CD8-positive, alpha-beta memory T cell (primary cell): Measurements from ENCODE around the gene PKN3. TPM values are rescaled to one million over a fixed set of nuclear protein-coding genes. Genes with fewer than 3 reads are reported as not detected.

Experiments
- CTCF ChIA-PET: fragments of 350-600 bp; sonication (Branson Sonifier 250); formaldehyde crosslinking; loops from one replicate; lab custom pipeline; 2021; ENCODE audit warnings: antibody characterized with exemption; lab: Charles Lee
- POLR2A ChIA-PET: fragments of 350-600 bp; sonication (Branson Sonifier 250); formaldehyde crosslinking; loops from one replicate; lab custom pipeline; 2021; ENCODE audit warnings: antibody characterized with exemption; lab: Charles Lee
- DNase-seq, 5 donors: peaks; one replicate each; pipeline versions ENCODE4 v3.0.0 to v3.0.0-alpha.2; 2020 to 2022; ENCODE audit warnings: mixed read lengths in 1 of 5
- H3K27ac ChIP-seq: one replicate; pipeline ENCODE4 v1.7.0; 2013; ENCODE audit warnings: low read depth, mild to moderate bottlenecking, low read length, moderate library complexity
- H3K27me3 ChIP-seq: 2 replicates; pipeline ENCODE4 v1.7.0; 2013; ENCODE audit warnings: low read length, mild to moderate bottlenecking; ENCODE audit not compliant: insufficient read depth, poor library complexity, severe bottlenecking
- H3K36me3 ChIP-seq: 2 replicates; pipeline ENCODE4 v1.7.0; 2013; ENCODE audit warnings: mild to moderate bottlenecking, low read length, moderate library complexity; ENCODE audit not compliant: insufficient read depth
- H3K4me1 ChIP-seq: 2 replicates; pipeline ENCODE4 v1.7.0; 2013; ENCODE audit warnings: mild to moderate bottlenecking, low read length, moderate library complexity; ENCODE audit not compliant: insufficient read depth
- H3K4me3 ChIP-seq: 2 replicates; pipeline ENCODE4 v1.7.0; 2013; ENCODE audit warnings: mild to moderate bottlenecking, low read length
- H3K9me3 ChIP-seq: 2 replicates; pipeline ENCODE4 v1.7.0; 2013; ENCODE audit warnings: mild to moderate bottlenecking, low read length
- H3K27ac Mint-ChIP-seq, 8 donors: one replicate each; pipeline ENCODE4 v1.8.0; 2020 to 2021; ENCODE audit warnings: mixed read lengths in 8 of 8, mild to moderate bottlenecking in 6 of 8, inconsistent platforms in 3 of 8, moderate library complexity in 3 of 8
- H3K27me3 Mint-ChIP-seq, 2 donors: one replicate each; pipeline ENCODE4 v1.8.0; 2020 to 2021; ENCODE audit warnings: mixed read lengths in 2 of 2, mild to moderate bottlenecking in 1 of 2, moderate library complexity in 1 of 2
- H3K36me3 Mint-ChIP-seq, 3 donors: one replicate each; pipeline ENCODE4 v1.8.0; 2020 to 2021; ENCODE audit warnings: mixed read lengths in 3 of 3, inconsistent platforms in 1 of 3, mild to moderate bottlenecking in 1 of 3
- H3K4me1 Mint-ChIP-seq, 3 donors: one replicate each; pipeline ENCODE4 v1.8.0; 2020 to 2021; ENCODE audit warnings: mixed read lengths in 3 of 3, inconsistent platforms in 1 of 3, mild to moderate bottlenecking in 1 of 3
- H3K4me3 Mint-ChIP-seq, 7 donors: one replicate each; pipeline ENCODE4 v1.8.0; 2020 to 2021; ENCODE audit warnings: mixed read lengths in 7 of 7, mild to moderate bottlenecking in 6 of 7, moderate library complexity in 4 of 7, inconsistent platforms in 2 of 7
- H3K9me3 Mint-ChIP-seq, 5 donors: one replicate each; pipeline ENCODE4 v1.8.0; 2020 to 2022; ENCODE audit warnings: mixed read lengths in 5 of 5, mild to moderate bottlenecking in 3 of 5, moderate library complexity in 2 of 5, inconsistent platforms in 1 of 5
- polyA plus RNA-seq: library from polyadenylated mRNA; unstranded; fragments of 300-500 nt; fragmentation: Illumina TruSeq; gene quantifications from one replicate; pipeline ENCODE4 v1.2.3, GENCODE V29; 2021
- total RNA-seq, 2 experiments: library from RNA; stranded (reverse); gene quantifications; one replicate each; pipeline ENCODE4 v1.2.3, GENCODE V29; 2021

The PKN3 gene
- total and polyA plus RNA-seq, 3 experiments from 2014 or later: 1.4 to 7.9 (median 7.5) TPM

DNA sequence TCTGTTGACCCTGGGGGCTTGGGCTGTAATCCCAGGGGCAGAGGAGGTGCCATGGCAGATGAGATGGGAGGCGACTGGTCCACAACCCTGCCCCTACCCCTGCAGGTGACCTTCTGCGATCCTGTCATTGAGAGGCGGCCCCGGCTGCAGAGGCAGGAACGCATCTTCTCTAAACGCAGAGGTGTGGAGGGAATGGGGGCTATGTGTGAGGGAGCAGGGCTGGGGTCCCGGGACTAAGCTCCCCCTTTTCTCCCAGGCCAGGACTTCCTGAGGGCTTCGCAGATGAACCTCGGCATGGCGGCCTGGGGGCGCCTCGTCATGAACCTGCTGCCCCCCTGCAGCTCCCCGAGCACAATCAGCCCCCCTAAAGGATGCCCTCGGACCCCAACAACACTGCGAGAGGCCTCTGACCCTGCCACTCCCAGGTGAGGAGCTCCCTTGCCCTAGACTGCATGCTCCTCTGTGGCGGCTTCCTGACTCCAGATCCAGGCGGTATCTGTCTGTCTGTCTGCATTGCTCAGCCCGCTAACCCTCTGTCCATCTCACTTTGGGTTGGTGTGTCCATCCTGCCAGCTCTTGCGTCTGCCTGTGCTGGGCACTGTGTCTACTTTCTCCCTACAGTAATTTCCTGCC lies 11.8 kb downstream of the PKN3 start:
- H3K4me1 ChIP-seq: no peaks in the 10 kb centered on the region
- H3K9me3 ChIP-seq: no peaks in the 10 kb centered on the region
- no peaks in the 10 kb centered on the region for H3K9me3 Mint-ChIP-seq
- no peaks in the 10 kb centered on the region for H3K27me3 ChIP-seq
- H3K27me3 Mint-ChIP-seq: no peaks in the 10 kb centered on the region
- peak in 1 of 5 donors; percentile 36 for DNase-seq
- no peak overlapping the region for H3K4me3 ChIP-seq
- POLR2A ChIA-PET: no interaction called here
- H3K36me3 ChIP-seq: no peaks in the 10 kb centered on the region
- no peak overlapping the region for H3K4me3 Mint-ChIP-seq
- H3K4me1 Mint-ChIP-seq: no peaks in the 10 kb centered on the region
- no peak overlapping the region for H3K27ac ChIP-seq
- peaks cover 0 to 2% (median 0%) of the 10 kb centered on the region in 3 donors for H3K36me3 Mint-ChIP-seq
- H3K27ac Mint-ChIP-seq: no peak overlapping the region
- CTCF ChIA-PET: interaction anchor here (0.8 to 2.0 kb wide), 1 partner anchor 12 kb away, joined by 3 to 7 read pairs; the partner anchor contains the start of gene PKN3

DNA sequence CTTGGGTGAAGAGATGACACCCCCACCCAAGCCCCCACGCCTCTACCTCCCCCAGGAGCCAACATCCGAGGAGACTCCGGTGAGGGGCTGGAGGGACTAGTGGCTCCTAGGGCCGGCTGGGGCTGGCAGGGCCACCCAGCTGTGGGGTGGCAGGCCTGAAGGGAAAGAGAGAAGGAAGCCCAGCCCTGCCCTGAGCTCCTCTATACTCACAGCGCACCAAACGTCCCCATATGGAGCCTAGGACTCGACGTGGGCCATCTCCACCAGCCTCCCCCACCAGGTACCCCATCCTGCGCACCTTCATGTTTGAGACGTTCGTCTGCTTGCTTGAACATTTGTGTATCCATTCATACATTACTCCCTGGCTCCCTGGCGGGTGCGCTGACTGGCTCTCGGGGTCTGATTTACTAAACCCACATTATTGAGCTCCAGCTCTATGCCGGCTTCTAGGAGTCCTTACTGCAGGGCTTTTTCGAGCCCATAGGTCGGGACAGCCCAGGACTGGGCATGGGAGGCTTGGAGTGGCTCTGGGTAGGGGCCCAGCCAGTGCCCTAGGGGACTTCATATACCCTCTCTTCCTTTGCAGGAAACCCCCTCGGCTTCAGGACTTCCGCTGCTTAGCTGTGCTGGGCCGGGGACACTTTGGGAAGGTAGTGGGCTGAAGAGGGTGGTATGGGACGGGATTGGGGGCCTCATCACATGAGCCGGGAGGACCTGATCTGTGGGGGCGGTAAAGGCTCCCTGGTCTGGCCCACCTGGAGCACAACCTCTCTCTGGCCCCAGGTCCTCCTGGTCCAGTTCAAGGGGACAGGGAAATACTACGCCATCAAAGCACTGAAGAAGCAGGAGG lies 12.5 kb downstream of the PKN3 start:
- H3K27ac Mint-ChIP-seq: no peak overlapping the region
- H3K9me3 Mint-ChIP-seq: no peaks in the 10 kb centered on the region
- Histone ChIP-seq H3K4me1 (no peaks in the 10 kb centered on the region), H3K4me3 (no peak overlapping the region), H3K9me3 (no peaks in the 10 kb centered on the region), H3K27me3 (no peaks in the 10 kb centered on the region), H3K27ac (no peak overlapping the region), H3K36me3 (no peaks in the 10 kb centered on the region)
- DNase-seq: peak in 1 of 5 donors; percentile 42
- no peaks in the 10 kb centered on the region for H3K4me1 Mint-ChIP-seq
- peaks cover 0 to 2% (median 2%) of the 10 kb centered on the region in 3 donors for H3K36me3 Mint-ChIP-seq
- ChIA-PET CTCF (interaction anchor here (0.8 kb wide), 1 partner anchor 13 kb away, joined by 3 read pairs; the partner anchor contains the start of gene PKN3), POLR2A (no interaction called here)
- H3K27me3 Mint-ChIP-seq: no peaks in the 10 kb centered on the region
- no peak overlapping the region for H3K4me3 Mint-ChIP-seq

DNA sequence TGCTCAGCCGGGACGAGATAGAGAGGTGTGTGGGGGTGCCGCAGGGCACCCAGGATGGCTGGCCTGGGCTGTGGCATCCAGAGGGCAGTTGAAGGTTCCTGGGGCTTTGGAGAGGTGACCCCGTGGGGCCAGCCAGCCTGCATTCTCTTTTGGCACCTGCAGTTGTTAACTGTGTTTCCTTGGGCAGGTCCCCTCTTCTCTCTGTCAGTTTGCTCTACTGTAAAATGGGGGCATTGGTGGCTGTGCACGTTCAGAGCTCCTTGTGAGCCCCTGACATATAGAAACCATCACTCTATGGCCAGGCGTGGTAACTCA lies 13.1 kb downstream of the PKN3 start:
- no peaks in the 10 kb centered on the region for H3K27me3 ChIP-seq
- ChIA-PET POLR2A (no interaction called here), CTCF (no interaction called here)
- Mint-ChIP-seq H3K4me1 (no peaks in the 10 kb centered on the region), H3K27me3 (no peaks in the 10 kb centered on the region), H3K27ac (no peak overlapping the region), H3K4me3 (no peak overlapping the region), H3K9me3 (no peaks in the 10 kb centered on the region), H3K36me3 (peaks cover 0 to 6% (median 2%) of the 10 kb centered on the region in 3 donors)
- H3K4me1 ChIP-seq: no peaks in the 10 kb centered on the region
- no peak for DNase-seq
- no peaks in the 10 kb centered on the region for H3K9me3 ChIP-seq
- no peak overlapping the region for H3K27ac ChIP-seq
- H3K4me3 ChIP-seq: no peak overlapping the region
- H3K36me3 ChIP-seq: no peaks in the 10 kb centered on the region

DNA sequence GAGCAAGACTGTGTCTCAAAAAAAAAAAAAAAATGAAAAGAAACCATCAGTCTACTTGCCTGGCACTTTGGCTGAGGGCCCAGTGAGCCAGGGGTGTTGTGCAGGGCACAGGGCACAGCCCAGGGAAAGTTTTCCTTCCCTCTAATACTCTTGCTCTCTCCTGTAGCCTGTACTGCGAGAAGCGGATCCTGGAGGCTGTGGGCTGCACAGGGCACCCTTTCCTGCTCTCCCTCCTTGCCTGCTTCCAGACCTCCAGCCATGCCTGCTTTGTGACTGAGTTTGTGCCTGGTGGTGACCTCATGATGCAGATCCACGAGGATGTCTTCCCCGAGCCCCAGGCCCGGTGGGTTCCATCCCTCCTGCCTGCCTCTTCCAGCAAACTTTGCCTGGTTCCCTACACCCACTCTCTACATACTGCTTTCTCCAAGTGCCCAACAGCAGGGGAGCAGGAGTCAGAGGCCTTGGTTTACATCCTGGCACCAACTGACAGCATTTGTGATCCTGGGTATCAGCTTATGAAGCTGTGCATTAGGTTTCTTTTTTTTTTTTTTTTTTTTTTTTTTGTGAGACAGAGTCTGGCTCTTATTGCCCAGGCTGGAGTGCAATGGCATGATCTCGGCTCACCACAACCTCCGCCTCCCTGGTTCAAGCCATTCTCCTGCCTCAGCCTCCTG lies 14.4 kb downstream of the PKN3 start:
- ChIA-PET POLR2A (interaction anchor here (0.6 to 0.7 kb wide), 2 partner anchors 28 to 372 kb away, joined by 3 to 4 read pairs; partner anchors contain the start of gene SET), CTCF (interaction anchor here (2.0 kb wide), 1 partner anchor 14 kb away, joined by 6 read pairs; the partner anchor contains the start of gene PKN3)
- no peaks in the 10 kb centered on the region for H3K36me3 ChIP-seq
- no peaks in the 10 kb centered on the region for H3K9me3 ChIP-seq
- no peaks in the 10 kb centered on the region for H3K27me3 ChIP-seq
- Mint-ChIP-seq H3K4me1 (peaks cover 0 to under 1% (median 0%) of the 10 kb centered on the region in 3 donors), H3K9me3 (no peaks in the 10 kb centered on the region), H3K36me3 (peaks cover 0 to 17% (median 2%) of the 10 kb centered on the region in 3 donors), H3K27me3 (no peaks in the 10 kb centered on the region), H3K27ac (no peak overlapping the region), H3K4me3 (no peak overlapping the region)
- peak in 1 of 5 donors; percentile 13 for DNase-seq
- no peak overlapping the region for H3K27ac ChIP-seq
- H3K4me1 ChIP-seq: no peaks in the 10 kb centered on the region
- H3K4me3 ChIP-seq: no peak overlapping the region

DNA sequence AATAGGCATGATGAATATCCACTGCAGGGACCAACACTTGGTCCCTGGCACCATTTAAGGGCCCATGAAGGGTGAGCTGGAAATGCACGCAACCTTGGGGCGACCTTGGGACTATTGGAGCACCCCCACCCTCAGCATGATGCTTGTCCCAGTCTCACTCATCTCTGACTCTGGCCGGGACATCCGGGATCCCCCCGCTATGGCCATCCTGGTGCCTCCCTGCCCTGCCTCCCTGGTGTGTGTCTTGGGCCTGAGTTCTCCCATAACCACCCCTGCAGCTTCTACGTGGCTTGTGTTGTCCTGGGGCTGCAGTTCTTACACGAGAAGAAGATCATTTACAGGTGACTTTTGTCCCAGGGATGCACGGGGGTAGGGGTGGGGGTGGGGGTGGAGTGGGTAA lies 15.7 kb downstream of the PKN3 start:
- Histone ChIP-seq H3K9me3 (no peaks in the 10 kb centered on the region), H3K27ac (no peak overlapping the region), H3K27me3 (no peaks in the 10 kb centered on the region), H3K4me3 (no peak overlapping the region), H3K4me1 (peaks cover under 1% of the 10 kb centered on the region), H3K36me3 (no peaks in the 10 kb centered on the region)
- Mint-ChIP-seq H3K9me3 (no peaks in the 10 kb centered on the region), H3K27me3 (no peaks in the 10 kb centered on the region), H3K4me3 (no peak overlapping the region), H3K4me1 (peaks cover 7 to 13% (median 8%) of the 10 kb centered on the region in 3 donors), H3K36me3 (peaks cover 0 to 25% (median 0%) of the 10 kb centered on the region in 3 donors), H3K27ac (no peak overlapping the region)
- ChIA-PET CTCF (interaction anchor here (0.8 to 2.0 kb wide), 2 partner anchors 16 to 60 kb away, joined by 3 to 6 read pairs; partner anchors contain the start of gene PKN3), POLR2A (interaction anchor here (0.6 kb wide), 2 partner anchors 15 to 92 kb away, joined by 3 to 4 read pairs; no protein-coding TSS in a partner anchor)
- DNase-seq: no peak

DNA sequence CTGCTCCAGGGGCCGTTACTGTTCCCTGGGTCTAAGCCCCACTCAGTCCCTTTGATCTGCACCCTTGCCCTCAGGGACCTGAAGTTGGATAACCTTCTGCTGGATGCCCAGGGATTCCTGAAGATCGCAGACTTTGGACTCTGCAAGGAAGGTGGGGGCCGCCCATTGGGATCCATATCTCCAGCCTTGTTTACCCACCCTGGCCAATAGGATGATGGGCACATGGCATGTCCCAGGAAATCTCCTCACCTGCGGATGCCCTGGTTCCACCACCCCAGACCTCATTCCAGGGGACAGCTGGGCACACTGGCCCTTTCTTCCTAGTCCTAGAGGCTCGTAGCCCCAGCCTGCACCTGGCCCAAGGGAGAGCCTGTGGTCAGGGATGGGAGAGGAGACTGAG lies 16.2 kb downstream of the PKN3 start:
- H3K27ac Mint-ChIP-seq: no peak overlapping the region
- Histone ChIP-seq H3K4me1 (peaks cover 4% of the 10 kb centered on the region), H3K36me3 (no peaks in the 10 kb centered on the region), H3K27me3 (no peaks in the 10 kb centered on the region), H3K4me3 (no peak overlapping the region), H3K9me3 (no peaks in the 10 kb centered on the region), H3K27ac (no peak overlapping the region)
- H3K9me3 Mint-ChIP-seq: no peaks in the 10 kb centered on the region
- no peak for DNase-seq
- H3K4me1 Mint-ChIP-seq: peaks cover 9 to 18% (median 11%) of the 10 kb centered on the region in 3 donors
- no peak overlapping the region for H3K4me3 Mint-ChIP-seq
- H3K27me3 Mint-ChIP-seq: no peaks in the 10 kb centered on the region
- CTCF ChIA-PET: interaction anchor here (0.8 kb wide), 1 partner anchor 61 kb away, joined by 3 read pairs; no protein-coding TSS in a partner anchor
- POLR2A ChIA-PET: no interaction called here
- peaks cover 0 to 25% (median 0%) of the 10 kb centered on the region in 3 donors for H3K36me3 Mint-ChIP-seq

DNA sequence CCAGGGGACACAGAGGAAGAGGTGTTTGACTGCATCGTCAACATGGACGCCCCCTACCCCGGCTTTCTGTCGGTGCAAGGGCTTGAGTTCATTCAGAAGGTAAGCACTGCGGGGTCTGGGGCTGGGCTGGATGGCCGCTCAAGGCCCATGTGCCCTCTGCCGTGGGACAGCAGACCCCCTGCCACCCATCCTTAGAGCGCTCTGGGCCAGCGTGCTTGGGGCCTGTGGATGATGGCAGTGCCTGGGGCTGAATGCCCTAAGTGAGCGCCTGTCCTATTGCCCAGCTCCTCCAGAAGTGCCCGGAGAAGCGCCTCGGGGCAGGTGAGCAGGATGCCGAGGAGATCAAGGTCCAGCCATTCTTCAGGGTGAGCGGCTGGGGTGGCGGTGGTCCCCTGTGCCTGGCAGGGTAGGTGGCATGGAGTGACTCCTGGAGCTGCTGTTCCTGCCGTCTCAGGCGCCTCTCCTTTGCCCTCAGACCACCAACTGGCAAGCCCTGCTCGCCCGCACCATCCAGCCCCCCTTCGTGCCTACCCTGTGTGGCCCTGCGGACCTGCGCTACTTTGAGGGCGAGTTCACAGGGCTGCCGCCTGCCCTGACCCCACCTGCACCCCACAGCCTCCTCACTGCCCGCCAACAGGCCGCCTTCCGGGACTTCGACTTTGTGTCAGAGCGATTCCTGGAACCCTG lies 17.8 kb downstream of the PKN3 start:
- POLR2A ChIA-PET: no interaction called here
- H3K36me3 Mint-ChIP-seq: peaks cover 0 to 29% (median 0%) of the 10 kb centered on the region in 3 donors
- H3K4me1 Mint-ChIP-seq: peaks cover 22 to 31% (median 22%) of the 10 kb centered on the region in 3 donors
- no peak overlapping the region for H3K27ac Mint-ChIP-seq
- peaks cover 0 to 2% of the 10 kb centered on the region in 2 donors for H3K27me3 Mint-ChIP-seq
- peaks cover 14% of the 10 kb centered on the region for H3K4me1 ChIP-seq
- CTCF ChIA-PET: no interaction called here
- H3K27me3 ChIP-seq: no peaks in the 10 kb centered on the region
- H3K27ac ChIP-seq: no peak overlapping the region
- H3K9me3 Mint-ChIP-seq: no peaks in the 10 kb centered on the region
- DNase-seq: no peak
- H3K4me3 Mint-ChIP-seq: peak overlapping the region in 1 of 7 donors; percentile 20
- no peak overlapping the region for H3K4me3 ChIP-seq
- H3K36me3 ChIP-seq: no peaks in the 10 kb centered on the region
- no peaks in the 10 kb centered on the region for H3K9me3 ChIP-seq
